Measurements from ENCODE around the gene GP1BB. TPM values are rescaled to one million over a fixed set of nuclear protein-coding genes. Genes with fewer than 3 reads are reported as not detected.
"Not testable (repeated sequence)": the region's sequence is repeated elsewhere in the genome, so short reads cannot be mapped to it uniquely, and the experiment has no call there.

Gene GP1BB
- not detected in 2 replicates for total RNA-seq

GRCh38 chr22:19723232-19723982 is at the start of gene GP1BB:
TSS of gene GP1BB (plus strand) at chr22:19723539. CDS start at chr22:19723570, 31 bp downstream.
- intact Hi-C loops (cut with micrococcal nuclease) = no loop called here

- intact Hi-C loops (cut with micrococcal nuclease) = no loop called here
Measured at GRCh38 chr22:19673660-19674059, 49.7 kb upstream of the GP1BB start.

- intact Hi-C loops (cut with micrococcal nuclease) = no loop called here
Measured at GRCh38 chr22:19674129-19674928, 49.0 kb upstream of the GP1BB start.

- intact Hi-C loops (cut with micrococcal nuclease) = no loop called here
Measured at GRCh38 chr22:19674929-19675253, 48.4 kb upstream of the GP1BB start.

GRCh38 chr22:19675428-19675827 is 47.9 kb upstream of the GP1BB start:
- intact Hi-C loops (cut with micrococcal nuclease) = no loop called here

GRCh38 chr22:19676437-19676836 is 46.9 kb upstream of the GP1BB start:
- intact Hi-C loops (cut with micrococcal nuclease) = not testable (repeated sequence)

GRCh38 chr22:19678949-19679521 is 44.3 kb upstream of the GP1BB start:
- intact Hi-C loops (cut with micrococcal nuclease) = loop anchor here (1.0 kb wide), 1 partner anchor 39 kb away; no protein-coding TSS in a partner anchor

- intact Hi-C loops (cut with micrococcal nuclease) = loop anchor here (1.0 kb wide), 1 partner anchor 39 kb away; no protein-coding TSS in a partner anchor
Measured at GRCh38 chr22:19679522-19680101, 43.7 kb upstream of the GP1BB start.

GRCh38 chr22:19680287-19680881 is 43.0 kb upstream of the GP1BB start:
- intact Hi-C loops (cut with micrococcal nuclease) = no loop called here

GRCh38 chr22:19680911-19681862 is 42.2 kb upstream of the GP1BB start:
- intact Hi-C loops (cut with micrococcal nuclease) = no loop called here

- intact Hi-C loops (cut with micrococcal nuclease) = no loop called here
Measured at GRCh38 chr22:19681863-19682245, 41.5 kb upstream of the GP1BB start.

GRCh38 chr22:19686946-19687345 is 36.4 kb upstream of the GP1BB start:
- intact Hi-C loops (cut with micrococcal nuclease) = no loop called here

- intact Hi-C loops (cut with micrococcal nuclease) = no loop called here
Measured at GRCh38 chr22:19687561-19688300, 35.6 kb upstream of the GP1BB start.

GRCh38 chr22:19688301-19689290 is 34.7 kb upstream of the GP1BB start:
- intact Hi-C loops (cut with micrococcal nuclease) = no loop called here

- intact Hi-C loops (cut with micrococcal nuclease) = no loop called here
Measured at GRCh38 chr22:19689408-19689807, 33.9 kb upstream of the GP1BB start.

- intact Hi-C loops (cut with micrococcal nuclease) = no loop called here
Measured at GRCh38 chr22:19691007-19691720, 32.2 kb upstream of the GP1BB start.

- intact Hi-C loops (cut with micrococcal nuclease) = no loop called here
Measured at GRCh38 chr22:19691721-19692341, 31.5 kb upstream of the GP1BB start.

Data from T-helper 1 cell treated with Interleukin-12 subunit alpha and Interleukin-12 subunit beta and Interleukin-4 antibody, amounts not matched to agents 30 ng/mL and 1 ng/mL, for 36 hours (primary cell).